ENCODE data around the gene PREPL.

Gene PREPL

DNA sequence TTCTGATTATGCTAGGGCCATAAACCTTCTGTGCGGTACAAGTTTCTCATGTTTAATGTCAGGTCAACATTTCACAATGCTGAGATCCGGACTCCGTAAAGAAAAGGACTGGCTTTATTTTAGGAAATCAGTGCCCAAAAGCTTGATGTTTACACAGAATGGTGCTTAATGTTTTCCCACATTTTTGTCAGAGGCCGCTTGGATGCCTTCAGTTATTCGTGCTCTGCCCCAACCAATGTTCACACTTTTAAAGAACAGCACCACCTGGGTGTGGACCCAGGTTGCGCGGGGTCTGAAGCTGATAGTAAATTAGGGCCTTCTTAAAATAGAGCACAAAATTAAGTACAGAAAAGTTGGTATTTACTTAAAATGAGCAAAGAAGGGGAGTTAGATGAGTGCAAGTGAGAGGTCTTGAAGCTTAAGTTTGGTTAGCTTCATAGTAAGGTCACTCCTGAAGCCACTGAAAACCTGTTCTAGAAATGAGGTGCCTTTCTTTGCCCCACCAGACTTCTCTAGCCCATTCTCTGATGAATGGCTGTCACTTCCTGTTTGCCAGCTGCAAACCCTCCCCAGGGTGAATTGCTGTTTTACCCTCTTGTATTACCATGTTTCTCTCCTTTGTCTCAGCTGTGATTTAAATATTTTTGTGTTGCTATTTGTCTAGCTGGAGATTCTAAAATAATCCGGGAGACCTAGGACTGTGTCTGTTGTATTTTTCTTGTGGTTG, 65.5 kb downstream of the PREPL start:
- DNase-seq (ENCODE audit: low spot score), result no peak

DNA sequence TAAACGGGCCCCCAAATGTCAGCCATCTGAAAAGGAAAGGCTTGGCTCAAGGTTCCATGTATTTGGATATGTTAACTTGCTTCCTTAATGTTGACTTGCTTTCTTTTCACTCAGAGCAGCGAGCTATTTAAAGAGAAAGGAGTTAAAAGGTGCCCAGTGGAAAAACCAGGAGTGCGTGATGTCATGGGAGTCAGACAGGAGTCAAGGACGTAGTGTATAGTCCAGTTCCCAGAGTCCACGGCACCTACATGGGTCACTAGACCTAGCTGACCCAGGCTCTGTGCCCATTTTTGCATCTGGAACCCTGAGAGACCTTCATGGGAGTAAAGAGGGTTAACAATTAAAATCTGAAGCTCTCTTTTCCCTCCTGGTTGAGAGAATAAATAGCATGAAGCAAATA, 66.2 kb downstream of the PREPL start:
- DNase-seq (ENCODE audit: low spot score), result no peak

DNA sequence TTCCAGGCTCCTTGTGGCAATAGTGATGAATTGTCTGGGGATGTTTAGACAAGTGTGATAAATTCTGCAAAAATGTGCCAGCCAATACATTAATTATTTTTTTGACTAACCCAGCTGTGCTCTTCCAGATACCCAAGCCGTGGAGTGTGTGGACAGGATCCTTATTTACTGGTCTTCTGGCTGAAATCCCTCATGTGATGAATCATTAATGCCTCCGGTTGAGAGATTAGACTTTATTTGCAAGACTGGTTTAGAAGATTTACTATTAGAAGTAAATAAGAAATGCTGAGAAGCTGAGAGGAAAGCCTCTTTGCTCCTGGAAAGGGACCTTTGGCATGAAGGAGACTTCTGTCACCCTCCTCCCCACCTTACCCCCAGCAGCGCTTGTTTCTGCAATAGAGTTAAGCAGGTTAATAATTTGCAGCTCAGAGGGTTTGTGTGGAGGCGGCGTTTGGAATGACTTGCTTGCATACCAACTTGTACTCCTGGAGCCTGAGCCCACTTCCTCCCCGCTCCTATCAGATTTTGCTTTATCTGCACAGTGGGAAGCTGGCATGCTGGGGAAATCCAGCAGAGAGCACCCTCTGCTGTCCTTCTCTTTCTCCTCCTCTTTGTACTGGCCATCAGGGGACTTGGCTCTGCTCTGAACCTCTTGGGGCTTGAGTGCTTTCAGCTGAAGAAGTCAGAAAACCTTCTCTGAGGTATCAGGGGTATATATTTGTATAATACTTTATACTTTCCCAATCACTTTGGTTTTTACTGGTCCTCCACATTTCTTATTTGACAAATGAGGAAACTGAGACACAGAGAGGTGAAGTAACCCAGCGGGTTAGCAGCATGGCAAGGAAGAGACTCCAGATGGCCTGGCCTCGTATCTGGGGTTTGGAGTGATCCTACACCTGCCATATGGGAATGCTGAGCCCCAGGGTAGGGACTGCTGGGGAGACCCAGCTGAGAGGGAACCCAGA, 69.7 kb downstream of the PREPL start:
- no peak for DNase-seq (ENCODE audit: low spot score)

DNA sequence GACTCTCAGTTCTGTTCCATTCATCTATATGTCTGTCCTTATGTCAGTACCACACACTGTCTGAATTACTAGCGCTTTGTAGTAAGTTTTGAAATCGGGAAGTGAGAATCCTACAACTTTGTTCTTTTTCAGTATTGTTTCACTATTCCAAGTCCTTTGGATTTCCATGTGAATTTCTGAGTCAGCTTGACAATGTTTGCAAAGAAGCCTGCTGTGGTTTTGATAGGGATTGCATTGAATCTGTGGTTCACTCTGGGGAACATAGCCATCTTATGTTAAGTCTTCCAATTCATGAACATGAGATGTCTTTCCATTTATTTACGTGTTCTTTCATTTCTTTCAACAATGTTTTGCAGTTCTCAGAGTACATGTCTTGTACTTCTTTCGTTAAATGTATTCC, 71.0 kb downstream of the PREPL start:
- DNase-seq (ENCODE audit: low spot score), result no peak

DNA sequence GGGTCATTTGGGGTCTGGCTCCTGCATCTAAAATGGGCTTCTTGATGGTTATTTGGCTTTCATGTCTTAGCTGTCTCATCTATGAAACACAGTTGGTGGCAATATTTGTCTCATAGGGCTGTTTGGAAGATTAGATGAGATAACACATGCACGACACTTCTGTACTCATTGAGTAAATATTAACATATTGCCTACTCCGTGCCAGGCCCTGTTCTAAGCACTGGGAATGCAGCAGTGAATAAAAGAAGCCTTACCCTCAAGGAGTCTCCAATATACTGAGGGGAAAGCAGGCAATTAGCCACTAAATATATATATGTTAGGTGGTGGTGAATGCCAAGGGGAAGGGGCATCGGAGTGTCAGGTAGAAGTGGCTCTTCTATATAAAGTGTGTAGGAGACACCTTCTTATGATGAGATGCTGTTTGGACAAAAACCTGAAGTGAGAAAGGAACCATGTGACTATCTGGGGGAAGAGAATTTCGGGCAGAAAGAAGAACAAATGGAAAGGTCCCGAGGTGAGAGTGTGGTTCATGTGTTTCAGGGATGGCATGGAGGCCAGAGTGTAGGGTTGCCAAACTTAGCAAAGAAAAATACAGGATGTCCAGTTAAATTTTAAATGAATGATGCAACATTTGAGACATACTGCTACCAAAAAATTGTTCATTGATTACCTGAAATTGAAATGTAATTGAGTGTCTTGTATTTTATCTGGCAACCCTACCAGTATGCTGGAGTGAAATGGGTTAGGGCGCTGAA, 74.2 kb downstream of the PREPL start:
- DNase-seq (ENCODE audit: low spot score), result no peak

DNA sequence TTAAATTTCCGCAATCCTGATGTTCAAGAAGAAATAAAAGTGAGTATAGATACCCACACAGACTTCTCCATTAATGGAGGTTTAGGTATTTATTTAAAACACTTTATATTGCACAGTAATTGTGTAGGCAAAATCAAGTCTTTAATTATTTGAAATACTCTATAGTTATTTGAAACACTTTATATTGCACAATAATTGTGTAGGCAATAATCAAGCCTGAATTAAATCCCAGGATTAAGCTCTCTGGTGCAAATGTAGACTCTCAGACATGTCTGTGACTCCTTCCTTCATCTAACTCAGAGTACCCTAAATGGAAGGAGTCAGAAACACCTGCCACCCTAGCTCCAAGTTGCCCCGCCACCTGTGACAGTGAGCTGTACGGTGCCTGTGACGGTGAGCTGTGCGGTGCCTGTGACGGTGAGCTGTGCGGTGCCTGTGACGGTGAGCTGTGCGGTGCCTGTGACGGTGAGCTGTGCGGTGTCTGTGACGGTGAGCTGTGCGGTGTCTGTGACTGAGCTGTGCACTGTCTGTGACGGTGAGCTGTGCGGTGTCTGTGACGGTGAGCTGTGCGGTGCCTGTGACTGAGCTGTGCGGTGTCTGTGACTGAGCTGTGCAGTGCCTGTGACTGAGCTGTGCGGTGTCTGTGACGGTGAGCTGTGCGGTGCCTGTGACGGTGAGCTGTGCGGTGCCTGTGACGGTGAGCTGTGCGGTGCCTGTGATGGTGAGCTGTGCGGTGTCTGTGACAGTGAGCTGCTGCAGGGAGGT, 75.0 kb downstream of the PREPL start:
- no peak for DNase-seq (ENCODE audit: low spot score)

DNA sequence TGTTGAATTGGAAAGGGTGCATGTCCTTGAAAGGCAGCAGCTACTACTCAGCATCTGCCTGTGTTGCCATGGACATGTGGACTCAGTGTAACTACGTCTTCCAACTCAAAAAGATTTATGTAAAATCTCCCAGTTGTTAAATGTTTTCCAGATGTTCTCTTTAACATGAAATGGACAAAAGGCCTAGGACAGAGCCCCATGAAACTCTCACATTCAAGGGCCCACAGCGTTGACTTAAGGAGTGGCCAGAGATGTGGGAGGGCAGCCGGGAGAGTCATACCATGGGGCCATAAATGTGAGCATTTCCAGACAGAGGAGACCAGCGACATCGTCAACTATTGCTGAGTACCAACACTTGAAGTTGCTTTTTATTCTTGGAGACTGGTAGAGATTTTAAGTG, 76.1 kb downstream of the PREPL start:
- no peak for DNase-seq (ENCODE audit: low spot score)

DNA sequence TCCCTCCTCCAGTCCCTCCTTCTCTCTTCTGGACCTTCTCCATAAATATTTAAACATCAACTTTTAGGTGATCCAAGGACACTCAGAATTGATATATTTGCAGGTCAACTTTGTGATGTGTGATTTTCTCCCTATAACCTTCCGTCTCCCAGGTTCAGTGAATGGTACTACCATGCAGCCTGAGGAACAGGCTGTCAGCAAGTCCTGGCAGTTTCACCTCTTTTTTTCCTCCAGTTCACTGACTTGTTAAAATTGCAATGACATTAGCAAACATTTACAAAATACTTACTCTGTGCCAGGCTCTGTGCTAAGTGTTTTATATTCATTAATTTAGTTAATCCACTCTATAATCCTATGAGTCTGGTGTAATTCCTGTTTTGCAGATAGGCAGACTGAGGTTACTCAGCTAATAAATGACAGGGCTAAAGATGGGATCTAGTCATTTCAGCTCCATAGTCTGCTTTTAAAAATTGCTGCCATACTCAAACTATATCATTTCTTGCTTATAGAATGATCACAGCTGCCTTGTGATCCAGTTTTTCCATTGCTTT, 78.1 kb downstream of the PREPL start:
- no peak for DNase-seq (ENCODE audit: low spot score)

DNA sequence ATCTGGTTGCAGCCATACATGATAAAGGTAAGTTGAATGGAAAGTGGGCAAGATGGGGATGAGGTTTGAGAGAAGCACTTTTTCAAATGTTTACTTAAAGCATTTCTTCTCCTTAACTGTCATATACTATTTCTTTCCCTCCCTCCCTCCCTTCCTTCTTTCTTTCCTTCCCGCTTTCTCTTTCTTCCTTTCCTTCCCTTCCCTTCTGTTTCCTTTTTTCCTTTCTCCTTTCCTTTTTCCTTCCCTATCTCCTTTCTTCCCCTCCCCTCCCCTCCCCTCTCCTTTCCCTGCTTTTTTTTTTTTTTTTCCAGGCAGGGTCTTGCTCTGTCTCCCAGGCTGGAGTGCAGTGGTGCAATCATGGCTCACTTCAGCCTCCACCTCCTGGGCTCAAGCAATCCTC, 80.4 kb downstream of the PREPL start:
- DNase-seq (ENCODE audit: low spot score), result no peak

DNA sequence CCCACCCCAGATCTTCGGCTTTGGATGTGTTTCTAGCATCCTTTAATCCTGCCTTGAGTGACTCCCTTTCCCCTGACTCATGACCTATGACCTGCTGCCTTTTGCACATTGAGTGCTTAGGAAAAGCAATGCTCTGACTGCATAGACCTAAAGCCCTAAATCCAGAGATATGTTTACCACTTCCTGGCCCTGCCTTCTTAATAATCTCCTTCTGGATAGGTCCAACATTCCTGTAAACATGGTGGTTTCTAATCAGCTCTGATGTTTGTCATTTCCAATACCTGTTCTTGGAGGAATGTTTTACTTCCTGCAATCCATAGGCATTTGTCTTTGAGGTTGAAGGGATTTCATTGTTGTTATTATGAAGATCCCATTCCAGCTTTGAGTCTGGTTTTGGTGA, 83.8 kb downstream of the PREPL start:
- no peak for DNase-seq (ENCODE audit: low spot score)

DNA sequence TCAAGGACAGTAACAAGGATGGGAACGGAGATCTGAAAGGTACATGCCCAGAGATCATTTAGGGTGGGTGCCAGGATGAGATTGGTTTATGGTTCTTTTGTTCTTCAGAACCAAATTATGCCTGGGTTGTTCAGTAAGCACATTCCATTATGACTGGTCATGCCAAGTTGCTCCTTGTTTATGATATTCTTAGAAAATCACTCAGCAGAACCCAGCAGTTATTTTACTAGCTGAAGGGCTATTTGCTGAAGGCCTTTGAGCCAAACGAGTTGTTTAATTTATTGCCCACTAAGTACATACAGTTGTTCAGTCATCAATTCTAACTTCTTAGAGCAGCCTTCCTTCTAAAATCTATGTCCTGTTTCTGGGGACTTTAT, 85.4 kb downstream of the PREPL start:
- DNase-seq (ENCODE audit: low spot score), result no peak

DNA sequence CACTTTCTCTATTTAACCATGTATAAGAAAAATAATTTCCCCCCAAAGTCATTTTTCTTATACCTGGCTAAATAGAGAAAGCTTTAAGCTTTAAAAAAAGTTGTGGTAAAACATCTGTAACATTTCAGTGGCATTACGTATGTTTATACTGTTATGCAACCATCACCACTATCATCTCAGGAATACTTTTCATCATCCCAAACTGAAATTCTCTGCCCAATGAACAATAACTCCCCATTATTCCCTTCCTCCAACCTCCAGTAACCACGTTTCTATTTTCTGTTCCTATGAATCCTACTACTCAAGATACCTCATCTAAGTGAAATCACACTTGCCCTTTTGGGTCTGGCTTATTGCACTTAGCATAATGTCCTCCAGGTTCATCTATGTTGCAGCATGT, 87.7 kb downstream of the PREPL start:
- no peak for DNase-seq (ENCODE audit: low spot score)

DNA sequence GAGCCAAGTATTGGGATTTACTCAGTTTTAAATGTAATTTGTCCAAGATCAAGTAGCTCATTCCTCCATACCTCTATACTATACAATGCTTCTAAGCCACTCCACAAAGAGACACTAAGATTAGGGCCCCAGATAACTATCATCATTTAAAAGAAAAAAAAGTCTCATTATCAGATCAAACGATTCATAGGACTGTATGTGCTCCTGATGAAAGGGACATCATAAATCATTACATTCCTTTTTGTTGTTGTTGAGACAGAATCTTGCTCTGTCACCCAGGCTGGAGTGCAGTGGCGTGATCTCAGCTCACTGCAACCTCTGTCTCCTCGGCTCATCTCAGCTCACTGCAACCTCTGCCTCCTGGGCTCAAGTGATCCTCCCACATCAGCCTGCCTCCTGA, 88.2 kb downstream of the PREPL start:
- DNase-seq (ENCODE audit: low spot score), result no peak

DNA sequence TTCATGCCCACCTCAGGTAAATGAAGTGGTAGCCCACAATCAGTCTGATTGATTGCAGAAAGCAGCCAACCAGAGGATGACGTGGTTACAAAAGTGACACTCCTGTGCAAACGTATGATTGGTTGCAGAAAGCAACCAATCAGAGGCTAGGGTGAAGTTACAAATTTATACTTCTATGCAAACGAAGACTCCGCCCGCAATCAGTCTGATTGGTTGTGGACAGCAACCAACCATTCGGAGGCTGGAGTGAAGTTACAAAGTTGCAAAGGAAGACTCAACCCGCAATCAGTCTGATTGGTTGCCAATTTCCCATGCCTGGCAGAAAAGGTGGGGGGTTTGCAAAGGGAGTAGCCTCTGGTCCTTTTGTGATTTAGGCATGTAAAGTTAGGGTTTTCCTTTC, 90.0 kb downstream of the PREPL start:
- DNase-seq (ENCODE audit: low spot score), result no peak

DNA sequence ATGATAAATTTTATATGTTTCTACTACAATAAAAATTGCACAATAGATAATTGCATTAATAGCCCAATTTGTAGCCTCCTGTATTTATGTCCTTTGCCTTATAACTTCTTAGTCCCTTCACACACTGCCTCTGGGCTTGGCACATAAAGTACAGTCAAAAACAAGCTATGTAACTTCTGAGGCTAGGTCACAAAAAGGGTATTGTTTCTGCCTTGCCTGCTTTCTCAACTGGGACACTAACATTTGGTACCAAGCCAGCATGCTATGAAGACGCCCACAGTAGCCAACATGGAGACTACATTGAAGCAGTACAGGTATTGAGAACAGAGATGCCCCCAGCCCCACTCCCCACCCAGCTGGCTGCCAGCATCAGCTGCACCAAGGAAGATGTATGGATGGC, 91.5 kb downstream of the PREPL start:
- DNase-seq (ENCODE audit: low spot score), result no peak

DNA sequence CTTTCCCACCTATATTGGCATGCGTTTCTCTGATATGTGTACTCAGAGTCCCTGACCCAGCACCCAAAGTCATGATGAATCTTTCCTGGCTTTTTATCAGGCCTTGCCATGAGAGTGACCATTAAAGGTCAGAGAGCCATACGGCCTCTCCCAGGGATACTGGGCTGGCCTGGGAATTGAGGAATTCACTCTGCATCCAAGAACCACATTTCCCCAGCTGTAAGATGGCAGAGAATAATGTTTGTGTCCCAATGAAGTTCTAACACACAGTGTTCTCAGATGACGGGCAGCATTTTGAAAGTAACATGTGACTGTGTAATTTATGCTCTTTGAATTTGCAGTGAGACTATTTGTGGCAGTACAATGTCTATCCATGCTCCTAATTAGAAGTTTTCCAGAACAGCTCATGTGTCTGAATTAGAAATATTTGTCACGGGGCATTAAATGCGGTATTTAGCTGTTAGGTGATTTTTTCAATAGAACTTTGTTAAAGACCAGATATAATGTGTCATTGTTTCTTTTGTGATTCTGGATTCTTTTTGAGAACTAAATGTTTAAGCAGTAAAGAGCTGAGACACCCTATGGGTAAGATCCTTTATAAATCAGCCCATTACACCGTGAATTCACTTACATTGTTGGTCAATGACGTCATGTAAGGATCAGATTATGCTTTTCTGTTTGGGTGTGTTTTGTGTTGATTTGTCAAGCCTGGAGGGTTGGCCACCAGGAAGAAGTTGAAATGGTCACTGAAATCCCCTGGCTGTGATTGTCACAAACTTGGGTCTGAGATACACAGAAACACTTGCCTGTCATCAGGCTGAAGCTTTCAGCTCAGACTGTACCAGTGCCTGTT, 93.3 kb downstream of the PREPL start:
- no peak for DNase-seq (ENCODE audit: low spot score)
